CD4-positive, alpha-beta T cell (primary cell): ENCODE measurements around the gene GCK. TPM values are rescaled to one million over a fixed set of nuclear protein-coding genes. Genes with fewer than 3 reads are reported as not detected.
A peak's percentile ranks its signal among the peaks of the same experiment; 100 is the strongest.

Source experiments
- ATAC-seq: fragments of 200-7000 bp; cut with Tn5 transposase; one replicate; pipeline ENCODE4 v1.10.0; 2022; ENCODE audit warnings: mild to moderate bottlenecking; ENCODE audit not compliant: poor library complexity
- CTCF ChIA-PET: fragments of 350-600 bp; sonication (Branson Sonifier 250); formaldehyde crosslinking; loops from one replicate; lab custom pipeline; 2021; ENCODE audit warnings: antibody characterized with exemption, inconsistent platforms; lab: Charles Lee
- POLR2A ChIA-PET: fragments of 350-600 bp; sonication (Branson Sonifier 250); formaldehyde crosslinking; loops from one replicate; lab custom pipeline; 2021; ENCODE audit warnings: antibody characterized with exemption, inconsistent platforms; lab: Charles Lee
- DNase-seq, 14 experiments: peaks; one replicate each; pipeline ENCODE4 v3.0.0-alpha.2; 2013 to 2020; ENCODE audit warnings: mixed read lengths in 2 of 14
- H3K27ac ChIP-seq, 2 donors: one replicate each; pipeline versions ENCODE4 v1.5.1 to v1.7.0; 2013; ENCODE audit warnings: low read length in 2 of 2, low read depth in 1 of 2, mild to moderate bottlenecking in 1 of 2
- H3K27me3 ChIP-seq, 2 experiments: 1 replicate in 1 of 2; 2 replicates in 1 of 2; pipeline versions ENCODE4 v1.6.1 to v1.7.0; 2013; ENCODE audit warnings: low read length in 2 of 2, control low read depth in 1 of 2, mild to moderate bottlenecking in 1 of 2, moderate library complexity in 1 of 2; ENCODE audit not compliant: insufficient read depth in 2 of 2, control insufficient read depth in 1 of 2
- H3K36me3 ChIP-seq: one replicate; pipeline ENCODE4 v1.6.1; 2013; ENCODE audit warnings: low read length, control low read depth; ENCODE audit not compliant: insufficient read depth
- H3K4me1 ChIP-seq: one replicate; pipeline ENCODE4 v1.6.1; 2013; ENCODE audit warnings: low read length, control low read depth; ENCODE audit not compliant: insufficient read depth
- H3K4me3 ChIP-seq: one replicate; pipeline ENCODE4 v1.5.1; 2013; ENCODE audit warnings: mild to moderate bottlenecking, low read length, moderate library complexity
- H3K9me3 ChIP-seq, 2 experiments: 1 replicate in 1 of 2; 2 replicates in 1 of 2; pipeline versions ENCODE4 v1.6.1 to v1.7.0; 2013; ENCODE audit warnings: low read length in 2 of 2, mild to moderate bottlenecking in 2 of 2, control low read depth in 1 of 2, moderate library complexity in 1 of 2; ENCODE audit not compliant: control insufficient read depth in 1 of 2, insufficient read depth in 1 of 2
- H3K27ac Mint-ChIP-seq: one replicate; pipeline ENCODE4 v1.8.0; 2020; ENCODE audit warnings: mixed read lengths
- H3K27me3 Mint-ChIP-seq: one replicate; pipeline ENCODE4 v1.8.0; 2021; ENCODE audit warnings: mixed read lengths
- H3K36me3 Mint-ChIP-seq: one replicate; pipeline ENCODE4 v1.8.0; 2021; ENCODE audit warnings: low read depth, mixed read lengths
- H3K4me1 Mint-ChIP-seq: one replicate; pipeline ENCODE4 v1.8.0; 2021; ENCODE audit warnings: low read depth, mixed read lengths
- H3K4me3 Mint-ChIP-seq: one replicate; pipeline ENCODE4 v1.8.0; 2020; ENCODE audit warnings: mild to moderate bottlenecking, mixed read lengths
- H3K9me3 Mint-ChIP-seq: one replicate; pipeline ENCODE4 v1.8.0; 2020; ENCODE audit warnings: mixed read lengths
- CTCF ChIP-seq: fragments of 200-600 bp; IDR thresholded peaks from one replicate; pipeline ENCODE4 v1.8.0; 2022; ENCODE audit warnings: antibody characterized with exemption, mild to moderate bottlenecking
- intact Hi-C, 2 experiments: fragments of 100-400 bp; cut with DNase I in 1 of 2; cut with micrococcal nuclease in 1 of 2; formaldehyde crosslinking; loops; one replicate each; pipeline versions ENCODE4 v1.15.1 to v1.9.0; 2023 to 2025; cut with DNase I, micrococcal nuclease
- total RNA-seq, 174 experiments: library from RNA in 2 of 174; stranded (reverse) in 2 of 174; gene quantifications; one replicate each; pipeline ENCODE4 v1.2.3 and lab custom pipeline; 2021 to 2026

GCK gene
- total RNA-seq, 2 experiments from 2014 or later, result 0.47 to 0.71 TPM

- CTCF ChIA-PET, result interaction anchor here (1.5 kb wide), 2 partner anchors 103 to 367 kb away, joined by 3 to 4 read pairs; no protein-coding TSS in a partner anchor
- no peaks in the 10 kb centered on the region for H3K9me3 ChIP-seq
- POLR2A ChIA-PET, result interaction anchor here (0.6 to 2.5 kb wide), 11 partner anchors 7 to 904 kb away, joined by 3 to 15 read pairs (median 4); partner anchors contain the start of genes AEBP1, NUDCD3 and YKT6
- no peaks in the 10 kb centered on the region for H3K27me3 Mint-ChIP-seq
- no peaks in the 10 kb centered on the region for H3K27me3 ChIP-seq
- peaks cover 27% of the 10 kb centered on the region for H3K4me1 ChIP-seq
- H3K27ac ChIP-seq, result peak within 1 kb of the TSS; percentile 33 to 67
- peak within 1 kb of the TSS; percentile 82 for H3K4me3 ChIP-seq
- peak within 1 kb of the TSS; percentile 92 for H3K4me3 Mint-ChIP-seq
- no peak for TF ChIP-seq CTCF
- peaks cover 31% of the 10 kb centered on the region for H3K36me3 ChIP-seq
- peaks cover 30% of the 10 kb centered on the region for H3K36me3 Mint-ChIP-seq
- peaks cover 17% of the 10 kb centered on the region for H3K4me1 Mint-ChIP-seq
- H3K27ac Mint-ChIP-seq, result peak within 1 kb of the TSS; percentile 65
- intact Hi-C loops, result loop anchor here (2.0 to 10.0 kb wide), 5 partner anchors 76 to 361 kb away; partner anchors contain the start of gene YKT6 (in 2 of the 2)
- DNase-seq (peak; percentile 91 to 98 (median 97)), ATAC-seq (peak; percentile 98)
- H3K9me3 Mint-ChIP-seq, result no peaks in the 10 kb centered on the region
These were observed 65.8 kb downstream of the GCK start, which contains the start of gene POLD2 for GRCh38 chr7:44123190-44124003. Gene POLD2 (minus strand): TSS chr7:44123548. CDS start chr7:44122053, 1,495 bp downstream.

- Mint-ChIP-seq H3K36me3 (peaks cover 38% of the 10 kb centered on the region), H3K9me3 (no peaks in the 10 kb centered on the region), H3K27ac (peak overlapping the region; percentile 65), H3K4me1 (peaks cover 17% of the 10 kb centered on the region), H3K4me3 (peak overlapping the region; percentile 92), H3K27me3 (no peaks in the 10 kb centered on the region)
- Histone ChIP-seq H3K27ac (no peak overlapping the region), H3K9me3 (no peaks in the 10 kb centered on the region), H3K27me3 (no peaks in the 10 kb centered on the region), H3K4me3 (peak overlapping the region; percentile 82), H3K36me3 (peaks cover 37% of the 10 kb centered on the region), H3K4me1 (peaks cover 27% of the 10 kb centered on the region)
- ATAC-seq, result no peak
- ChIA-PET POLR2A (interaction anchor here (0.6 to 2.5 kb wide), 9 partner anchors 9 to 905 kb away, joined by 3 to 15 read pairs (median 4); partner anchors contain the start of genes AEBP1, NUDCD3 and YKT6), CTCF (interaction anchor here (1.5 kb wide), 2 partner anchors 102 to 367 kb away, joined by 3 to 4 read pairs; no protein-coding TSS in a partner anchor)
- DNase-seq, result no peak
- no peak for TF ChIP-seq CTCF
- intact Hi-C loops, result loop anchor here (2.0 to 10.0 kb wide), 5 partner anchors 75 to 362 kb away; partner anchors contain the start of gene YKT6 (in 2 of the 2)
These were observed 66.7 kb downstream of the GCK start for GRCh38 chr7:44122529-44122928.

DNA sequence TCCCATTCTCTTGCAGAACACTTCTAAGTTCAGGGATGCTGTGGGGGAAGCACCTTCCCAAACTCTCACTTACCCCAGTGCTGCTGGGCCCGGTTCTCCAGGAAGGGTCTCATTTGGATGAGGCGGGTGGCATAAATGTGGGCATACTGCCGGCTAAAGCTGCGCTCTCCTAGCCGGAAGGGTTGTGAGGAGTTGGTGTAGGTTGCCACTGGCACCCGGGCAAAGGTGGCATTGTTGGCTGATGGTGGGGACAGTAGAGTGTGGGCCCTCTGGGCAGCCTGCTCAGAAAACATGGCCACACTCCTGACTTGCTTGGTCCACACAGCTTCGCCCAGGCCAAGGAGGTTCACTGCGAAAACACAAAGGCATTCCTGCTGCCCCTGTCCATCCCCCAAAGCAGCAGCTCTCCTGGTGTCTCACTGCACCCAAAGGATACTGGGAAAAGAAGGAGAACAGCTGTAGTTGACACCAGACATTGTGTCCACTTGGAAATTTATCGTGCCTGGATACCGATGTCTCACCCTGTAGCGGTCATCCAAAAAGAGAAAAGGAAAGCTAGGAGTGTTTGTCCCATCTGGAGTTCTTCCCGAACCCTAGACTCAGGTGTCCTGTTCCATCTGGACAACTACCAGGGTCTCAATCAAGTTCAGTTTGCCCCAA lies 67.3 kb downstream of the GCK start:
- Mint-ChIP-seq H3K9me3 (no peaks in the 10 kb centered on the region), H3K4me3 (no peak overlapping the region)
- intact Hi-C loops, result loop anchor here (1.0 to 10.0 kb wide), 6 partner anchors 38 to 363 kb away; partner anchors contain the start of gene YKT6 (in 2 of the 2)

More for the DNA sequence above, 67.3 kb downstream of the GCK start:
- ChIA-PET POLR2A (interaction anchor here (1.0 to 2.5 kb wide), 2 partner anchors 368 to 905 kb away, joined by 4 to 15 read pairs; partner anchors contain the start of gene NUDCD3), CTCF (interaction anchor here (1.5 kb wide), 1 partner anchor 101 kb away, joined by 4 read pairs; no protein-coding TSS in a partner anchor)
- H3K4me1 Mint-ChIP-seq, result peaks cover 17% of the 10 kb centered on the region
- Histone ChIP-seq H3K4me3 (no peak overlapping the region), H3K36me3 (peaks cover 42% of the 10 kb centered on the region), H3K27me3 (no peaks in the 10 kb centered on the region), H3K27ac (no peak overlapping the region), H3K9me3 (no peaks in the 10 kb centered on the region), H3K4me1 (peaks cover 27% of the 10 kb centered on the region)
- ATAC-seq, result no peak
- peak overlapping the region; percentile 65 for H3K27ac Mint-ChIP-seq
- no peak for DNase-seq
- H3K36me3 Mint-ChIP-seq, result peaks cover 44% of the 10 kb centered on the region
- H3K27me3 Mint-ChIP-seq, result no peaks in the 10 kb centered on the region
- TF ChIP-seq CTCF, result no peak
